Subcutaneous abdominal adipose tissue (tissue), 5 donors: Measurements from ENCODE around the gene DQX1.
"Not testable (repeated sequence)": the region's sequence is repeated elsewhere in the genome, so short reads cannot be mapped to it uniquely, and the experiment has no call there.

Source experiments
- H3K27ac ChIP-seq: one replicate; pipeline ENCODE4 v1.7.0; 2013; ENCODE audit warnings: low read depth, mild to moderate bottlenecking, inconsistent platforms, low read length, moderate library complexity
- H3K27me3 ChIP-seq, 5 donors: one replicate each; pipeline ENCODE4 v1.7.0; 2013; ENCODE audit warnings: low read length in 5 of 5, inconsistent platforms in 1 of 5; ENCODE audit not compliant: control insufficient read depth in 5 of 5, insufficient read depth in 4 of 5
- H3K36me3 ChIP-seq, 5 donors: one replicate each; pipeline ENCODE4 v1.7.0; 2013; ENCODE audit warnings: low read length in 5 of 5; ENCODE audit not compliant: control insufficient read depth in 5 of 5, insufficient read depth in 5 of 5
- H3K4me1 ChIP-seq, 5 donors: one replicate each; pipeline ENCODE4 v1.7.0; 2013; ENCODE audit warnings: low read length in 5 of 5, mild to moderate bottlenecking in 3 of 5, moderate library complexity in 1 of 5; ENCODE audit not compliant: control insufficient read depth in 5 of 5, insufficient read depth in 5 of 5
- H3K4me3 ChIP-seq, 5 donors: one replicate each; pipeline ENCODE4 v1.7.0; 2013; ENCODE audit warnings: low read length in 5 of 5, low read depth in 1 of 5
- H3K9ac ChIP-seq, 5 donors: one replicate each; pipeline ENCODE4 v1.7.0; 2013; ENCODE audit warnings: low read length in 5 of 5, mild to moderate bottlenecking in 4 of 5, moderate library complexity in 3 of 5
- H3K9me3 ChIP-seq, 5 donors: one replicate each; pipeline ENCODE4 v1.7.0; 2013; ENCODE audit warnings: low read length in 5 of 5; ENCODE audit not compliant: control insufficient read depth in 5 of 5
- donor health status: healthy.
- donor health status: healthy.
- donor health status: healthy.
- donor health status: healthy.
- donor health status: healthy.

The DQX1 gene

GRCh38 chr2:74470742-74471141 lies 55.3 kb downstream of the DQX1 start:
- H3K4me1 ChIP-seq = peaks cover 2 to 27% (median 26%) of the 10 kb centered on the region in 5 donors
- not testable (repeated sequence) for H3K27ac ChIP-seq, H3K9ac ChIP-seq, H3K9me3 ChIP-seq, H3K4me3 ChIP-seq, H3K27me3 ChIP-seq
- peaks cover 0 to 16% (median 14%) of the 10 kb centered on the region in 5 donors for H3K36me3 ChIP-seq
